GM21528 (cell line): ENCODE results near the gene IGSF9.

Experiments used
- ATAC-seq: cut with Tn5 transposase; IDR thresholded peaks from one replicate; pipeline ENCODE4 v1.9.1; 2021; ENCODE audit warnings: mild to moderate bottlenecking, moderate library complexity; ENCODE audit not compliant: unreplicated experiment, low FRiP score

Gene IGSF9

DNA sequence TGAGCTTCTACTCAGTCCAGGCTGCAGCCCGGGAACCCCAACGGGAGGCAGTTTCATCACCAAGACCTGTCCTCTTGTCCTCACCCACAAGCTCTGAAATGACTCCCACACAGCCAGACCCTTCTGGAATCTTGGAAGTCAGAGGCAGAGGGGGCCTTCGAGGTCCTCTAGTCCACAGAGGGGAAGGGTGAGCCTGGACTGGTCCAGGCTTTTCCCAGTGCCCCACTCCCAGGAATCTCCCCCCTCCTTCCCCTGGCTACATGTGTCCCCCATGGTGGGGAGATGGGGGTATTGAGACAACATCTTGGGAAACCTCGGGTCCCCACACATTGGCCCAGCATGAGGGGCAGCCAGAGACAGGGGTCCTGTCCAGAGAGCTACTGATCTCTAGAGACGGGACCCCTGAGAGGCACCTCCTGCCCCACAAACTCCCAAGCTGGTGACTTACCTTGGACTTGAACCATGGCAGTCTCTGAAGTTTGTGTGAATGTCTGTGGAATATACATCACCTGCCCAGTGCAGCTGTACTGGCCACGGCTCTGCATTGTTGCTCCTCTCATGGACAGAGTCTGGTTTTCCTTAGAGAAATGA lies 28.0 kb upstream of the IGSF9 start:
- no peak for ATAC-seq

DNA sequence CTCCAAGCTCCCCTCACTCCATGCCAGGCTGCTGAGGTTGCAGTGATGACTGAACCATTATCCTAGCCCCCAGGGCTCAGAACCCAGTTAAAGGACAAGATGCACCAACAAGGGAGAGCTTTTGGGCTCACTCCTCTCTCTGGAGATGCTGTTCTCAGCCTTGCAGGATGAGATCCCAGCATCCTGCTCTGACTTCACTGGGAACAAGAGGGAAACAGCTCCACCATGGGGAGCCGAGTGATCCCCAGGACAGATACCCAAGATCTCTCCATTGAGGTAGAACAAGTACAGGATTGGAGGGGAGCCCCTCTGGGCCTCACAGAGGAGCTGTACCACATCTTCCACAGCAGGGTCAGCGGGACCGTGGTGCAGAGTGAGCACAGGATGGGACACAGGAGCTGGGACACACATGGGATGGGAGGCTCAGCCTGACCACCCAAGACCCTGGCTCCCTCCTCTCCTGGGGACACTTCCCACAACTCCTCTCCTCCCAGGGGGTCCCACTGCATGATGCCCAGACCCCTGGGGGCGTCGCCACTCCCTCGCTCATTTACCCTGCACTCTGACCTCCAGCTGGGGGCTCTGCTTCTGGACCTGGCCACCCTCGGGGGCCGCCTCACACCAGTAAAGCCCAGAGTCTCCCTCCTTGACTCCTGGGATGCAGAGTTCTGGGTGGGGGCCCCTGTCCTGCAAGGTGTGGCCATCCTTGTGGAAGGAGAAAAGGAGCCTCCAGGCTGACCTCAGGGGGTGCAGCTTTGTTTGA lies 27.2 kb upstream of the IGSF9 start:
- ATAC-seq: no peak

GRCh38 chr1:159970932-159971342 lies 25.5 kb upstream of the IGSF9 start:
- ATAC-seq: no peak

GRCh38 chr1:159968901-159969300 lies 23.5 kb upstream of the IGSF9 start:
- ATAC-seq: no peak

- no peak for ATAC-seq
These were observed 19.9 kb upstream of the IGSF9 start for GRCh38 chr1:159965263-159965662.

GRCh38 chr1:159964144-159964543 lies 18.7 kb upstream of the IGSF9 start:
- no peak for ATAC-seq

GRCh38 chr1:159962176-159962575 lies 16.8 kb upstream of the IGSF9 start:
- ATAC-seq: no peak

GRCh38 chr1:159961636-159962035 lies 16.2 kb upstream of the IGSF9 start:
- no peak for ATAC-seq

- no peak for ATAC-seq
These were observed 15.4 kb upstream of the IGSF9 start for GRCh38 chr1:159960721-159961381.

DNA sequence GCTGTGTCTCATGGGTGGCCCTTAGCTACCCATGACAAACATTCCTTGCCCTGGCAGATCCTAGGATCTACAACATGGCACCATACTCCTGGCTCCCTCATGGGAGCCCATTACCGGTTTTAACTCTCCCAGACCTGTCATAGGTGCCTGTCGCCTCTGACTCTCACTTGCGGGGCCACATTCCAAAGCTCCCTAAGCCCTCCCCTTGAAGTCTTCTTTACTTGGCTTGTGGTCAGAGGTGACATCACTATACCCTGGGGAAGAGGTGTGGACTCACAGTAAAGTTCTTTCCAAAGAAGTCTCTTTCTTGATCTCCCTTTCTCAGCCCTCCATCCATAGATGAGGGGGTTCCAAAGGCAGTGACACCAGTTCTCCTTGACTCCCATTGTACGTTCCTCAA lies 14.0 kb upstream of the IGSF9 start:
- no peak for ATAC-seq

- ATAC-seq: no peak
These were observed 13.4 kb upstream of the IGSF9 start for GRCh38 chr1:159958719-159959380.

GRCh38 chr1:159957824-159958268 lies 12.4 kb upstream of the IGSF9 start:
- ATAC-seq: no peak

- ATAC-seq: no peak
These were observed 10.0 kb upstream of the IGSF9 start for GRCh38 chr1:159955456-159955855.

GRCh38 chr1:159953536-159954515 lies 8.4 kb upstream of the IGSF9 start, which contains the start of gene SLAMF9:
Gene SLAMF9 (minus strand): TSS chr1:159954237. CDS start chr1:159954137, 100 bp downstream.
- no peak for ATAC-seq

DNA sequence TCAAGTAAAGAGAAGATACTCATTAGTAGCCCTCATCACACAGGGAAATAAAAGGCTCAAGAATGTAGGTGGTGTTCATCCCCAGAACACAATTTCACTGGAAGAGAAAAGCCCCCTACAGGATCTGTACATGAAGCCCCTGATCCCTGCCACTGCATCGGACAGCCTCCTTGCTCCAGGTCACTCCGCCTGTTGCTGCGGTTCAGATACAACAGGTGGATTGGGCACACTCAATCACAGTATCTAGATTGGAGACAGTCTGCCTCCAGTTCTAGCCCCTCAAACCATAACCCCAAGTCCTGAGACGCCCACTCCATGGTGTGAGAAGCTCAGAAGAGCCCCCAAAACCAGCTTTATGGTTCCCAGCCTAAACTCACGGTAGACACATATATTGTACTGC lies 7.5 kb upstream of the IGSF9 start:
- ATAC-seq: no peak

GRCh38 chr1:159951551-159951950 lies 6.1 kb upstream of the IGSF9 start:
- no peak for ATAC-seq

- ATAC-seq: no peak
These were observed 5.6 kb upstream of the IGSF9 start for GRCh38 chr1:159951016-159951415.

DNA sequence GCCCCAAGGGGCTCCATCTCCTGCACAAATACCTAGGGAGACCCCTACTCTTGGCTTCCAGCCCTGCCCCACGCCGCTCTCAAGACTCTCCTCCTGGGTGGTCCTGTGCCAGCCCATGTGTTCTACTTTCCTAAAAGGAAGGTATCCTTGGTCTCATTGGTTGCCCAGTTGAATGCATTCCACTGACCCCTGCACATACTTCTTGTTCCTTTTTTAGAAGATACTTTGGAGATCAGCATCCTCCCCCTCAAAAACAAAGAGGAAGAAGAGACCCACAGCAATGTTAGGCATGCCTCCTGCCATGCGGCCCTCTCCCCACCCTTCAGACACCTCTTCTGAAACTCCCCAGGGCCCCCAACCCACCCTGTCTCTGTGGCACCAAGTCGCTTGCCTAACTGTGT lies 4.6 kb upstream of the IGSF9 start:
- no peak for ATAC-seq

- no peak for ATAC-seq
These were observed 3.7 kb upstream of the IGSF9 start for GRCh38 chr1:159949123-159949522.

- no peak for ATAC-seq
These were observed 2.5 kb upstream of the IGSF9 start for GRCh38 chr1:159947942-159948341.
